Body of pancreas (tissue), 4 donors: ENCODE results near the gene GALP. TPM values are rescaled to one million over a fixed set of nuclear protein-coding genes. Genes with fewer than 3 reads are reported as not detected.

Source experiments
- ATAC-seq: fragments of 150-250 bp; one replicate; pipeline ENCODE4 v1.9.1; 2016
- DNase-seq, 4 donors: peaks; one replicate each; pipeline ENCODE4 v3.0.0-alpha.2; 2019
- H3K27ac ChIP-seq, 4 donors: fragments of 200-600 bp; sonication (generic); 1 replicate in 3 of 4; 2 replicates in 1 of 4; pipeline versions ENCODE4 v1.5.1 to v1.6.1; 2016 to 2019; ENCODE audit warnings: mild to moderate bottlenecking in 1 of 4, mixed read lengths in 1 of 4, moderate library complexity in 1 of 4
- H3K27me3 ChIP-seq, 2 donors: fragments of 200-600 bp; sonication (generic); one replicate each; pipeline ENCODE4 v1.6.0; 2016; ENCODE audit warnings: mild to moderate bottlenecking in 1 of 2
- H3K36me3 ChIP-seq, 2 donors: fragments of 200-600 bp; sonication (generic); replicated peaks in 1 of 2; 2 replicates each; pipeline ENCODE4 v1.5.1; 2016; ENCODE audit warnings: low read depth in 2 of 2; ENCODE audit not compliant: insufficient read depth in 1 of 2
- H3K4me1 ChIP-seq: fragments of 200-600 bp; sonication (generic); one replicate; pipeline ENCODE4 v1.6.0; 2016
- H3K4me3 ChIP-seq, 2 donors: fragments of 200-600 bp; sonication (generic); 1 replicate in 1 of 2; 2 replicates in 1 of 2; pipeline ENCODE4 v1.5.1; 2016 to 2019
- H3K9me3 ChIP-seq, 3 donors: fragments of 200-600 bp; sonication (generic); 1 replicate in 2 of 3; 2 replicates in 1 of 3; pipeline ENCODE4 v1.5.1; 2016
- CTCF ChIP-seq, 7 experiments: fragments of 450-650 bp in 4 of 7; fragments of 200-600 bp in 3 of 7; sonication (generic) in 3 of 7; IDR thresholded peaks; one replicate each; pipeline ENCODE4 v1.5.1; 2016 to 2019; ENCODE audit warnings: antibody characterized with exemption in 7 of 7
- POLR2A ChIP-seq, 3 donors: fragments of 450-650 bp; IDR thresholded peaks; one replicate each; pipeline ENCODE4 v1.6.1; 2016; ENCODE audit warnings: antibody characterized with exemption in 3 of 3, mild to moderate bottlenecking in 2 of 3
- WGBS, 2 donors: methylation state at CpG; one replicate each; pipeline ENCODE4 v1.1.5; 2017; 5-methylcytosine and 5-hydroxymethylcytosine counted together
- intact Hi-C: fragments of 100-400 bp; cut with DNase I; formaldehyde crosslinking; loops from one replicate; pipeline ENCODE4 v1.15.1; 2023
- total RNA-seq, 2 donors: library from RNA; depleted of rRNA; stranded (reverse); fragments of >200 nt; gene quantifications; one replicate each; pipeline ENCODE4 v1.1.0, GENCODE V29; 2016

GALP gene
- total RNA-seq, 2 donors from 2014 or later = not detected

- DNase-seq (no peak), ATAC-seq (no peak)
- H3K4me3 ChIP-seq = no peak overlapping the region
- TF ChIP-seq CTCF (IDR thresholded peaks at IDR 0.05) = no peak
- no peak for TF ChIP-seq POLR2A (IDR thresholded peaks at IDR 0.05)
- no peaks in the 10 kb centered on the region for H3K27me3 ChIP-seq
- peaks cover 10 to 11% of the 10 kb centered on the region in 2 donors for H3K36me3 ChIP-seq
- 92 to 93% methylated on average over 11 to 16 of the region's 16 CpGs for WGBS, 2 donors
- no peaks in the 10 kb centered on the region for H3K9me3 ChIP-seq
- intact Hi-C loops = no loop called here
- peaks cover 38% of the 10 kb centered on the region for H3K4me1 ChIP-seq
- no peak overlapping the region for H3K27ac ChIP-seq
Measured at GRCh38 chr19:56158170-56158757, 17.5 kb upstream of the GALP start.

GRCh38 chr19:56159009-56159559 lies 16.7 kb upstream of the GALP start:
- Histone ChIP-seq H3K4me3 (no peak overlapping the region), H3K4me1 (peaks cover 30% of the 10 kb centered on the region), H3K27ac (no peak overlapping the region), H3K9me3 (no peaks in the 10 kb centered on the region), H3K27me3 (no peaks in the 10 kb centered on the region), H3K36me3 (peaks cover 10 to 11% of the 10 kb centered on the region in 2 donors)
- ATAC-seq = no peak
- intact Hi-C loops = no loop called here
- 89% methylated on average over 9 of the region's 9 CpGs for WGBS, 2 donors
- TF ChIP-seq POLR2A (IDR thresholded peaks at IDR 0.05) (no peak), CTCF (IDR thresholded peaks at IDR 0.05) (no peak)
- DNase-seq = no peak

GRCh38 chr19:56159622-56160271 lies 16.1 kb upstream of the GALP start:
- TF ChIP-seq POLR2A (IDR thresholded peaks at IDR 0.05) (no peak), CTCF (IDR thresholded peaks at IDR 0.05) (no peak)
- intact Hi-C loops = loop anchor here (5.0 kb wide), 1 partner anchor 57 kb away; no protein-coding TSS in a partner anchor
- ATAC-seq (no peak), DNase-seq (no peak)
- Histone ChIP-seq H3K27me3 (no peaks in the 10 kb centered on the region), H3K9me3 (no peaks in the 10 kb centered on the region), H3K36me3 (peaks cover 10 to 11% of the 10 kb centered on the region in 2 donors), H3K4me1 (peaks cover 23% of the 10 kb centered on the region), H3K27ac (no peak overlapping the region), H3K4me3 (no peak overlapping the region)
- 89 to 98% methylated on average over 19 to 45 of the region's 69 CpGs for WGBS, 2 donors

- no peak overlapping the region for H3K27ac ChIP-seq
- H3K4me1 ChIP-seq = peaks cover 8% of the 10 kb centered on the region
- ATAC-seq (no peak), DNase-seq (no peak)
- WGBS, 2 donors = 98% methylated on average over 6 of the region's 11 CpGs; no CpG with 5 or more reads in 1 of the 2 donors
- TF ChIP-seq CTCF (IDR thresholded peaks at IDR 0.05) (no peak), POLR2A (IDR thresholded peaks at IDR 0.05) (no peak)
- H3K4me3 ChIP-seq = no peak overlapping the region
- no peaks in the 10 kb centered on the region for H3K9me3 ChIP-seq
- H3K27me3 ChIP-seq = no peaks in the 10 kb centered on the region
- intact Hi-C loops = loop anchor here (5.0 kb wide), 1 partner anchor 59 kb away; no protein-coding TSS in a partner anchor
- H3K36me3 ChIP-seq = peaks cover 10 to 11% of the 10 kb centered on the region in 2 donors
Measured at GRCh38 chr19:56161534-56161933, 14.3 kb upstream of the GALP start.
